ENCODE results near the gene HLA-DMA. TPM values are rescaled to one million over a fixed set of nuclear protein-coding genes. Genes with fewer than 3 reads are reported as not detected.

The HLA-DMA gene
- total RNA-seq, 2 donors from 2014 or later: 9.2 to 15.4 TPM

- H3K27ac ChIP-seq: no peak overlapping the region
- no peak for DNase-seq (ENCODE audit: low spot score)
- H3K4me1 ChIP-seq: no peaks in the 10 kb centered on the region
- H3K27me3 ChIP-seq: no peaks in the 10 kb centered on the region
- H3K36me3 ChIP-seq: no peaks in the 10 kb centered on the region
- no peak for TF ChIP-seq CTCF (IDR thresholded peaks at IDR 0.05)
- no peaks in the 10 kb centered on the region for H3K9me3 ChIP-seq
- no peak overlapping the region for H3K4me3 ChIP-seq
Measured at GRCh38 chr6:32922083-32922482, 30.8 kb downstream of the HLA-DMA start.

- H3K27me3 ChIP-seq: no peaks in the 10 kb centered on the region
- DNase-seq (ENCODE audit: low spot score): no peak
- H3K27ac ChIP-seq: no peak overlapping the region
- H3K9me3 ChIP-seq: no peaks in the 10 kb centered on the region
- H3K4me1 ChIP-seq: no peaks in the 10 kb centered on the region
- no peak for TF ChIP-seq CTCF (IDR thresholded peaks at IDR 0.05)
- H3K36me3 ChIP-seq: no peaks in the 10 kb centered on the region
- no peak overlapping the region for H3K4me3 ChIP-seq
Measured at GRCh38 chr6:32920715-32921114, 32.2 kb downstream of the HLA-DMA start.

GRCh38 chr6:32912951-32913350 lies 39.9 kb downstream of the HLA-DMA start:
- no peaks in the 10 kb centered on the region for H3K36me3 ChIP-seq
- H3K4me3 ChIP-seq: no peak overlapping the region
- no peaks in the 10 kb centered on the region for H3K4me1 ChIP-seq
- H3K27me3 ChIP-seq: no peaks in the 10 kb centered on the region
- no peaks in the 10 kb centered on the region for H3K9me3 ChIP-seq
- no peak for TF ChIP-seq CTCF (IDR thresholded peaks at IDR 0.05)
- H3K27ac ChIP-seq: no peak overlapping the region
- DNase-seq (ENCODE audit: low spot score): no peak

- no peak overlapping the region for H3K4me3 ChIP-seq
- no peaks in the 10 kb centered on the region for H3K4me1 ChIP-seq
- no peak for TF ChIP-seq CTCF (IDR thresholded peaks at IDR 0.05)
- H3K9me3 ChIP-seq: no peaks in the 10 kb centered on the region
- H3K27me3 ChIP-seq: no peaks in the 10 kb centered on the region
- no peaks in the 10 kb centered on the region for H3K36me3 ChIP-seq
- DNase-seq (ENCODE audit: low spot score): no peak
- H3K27ac ChIP-seq: no peak overlapping the region
Measured at GRCh38 chr6:32908897-32909296, 44.0 kb downstream of the HLA-DMA start.

GRCh38 chr6:32906539-32906938 lies 46.4 kb downstream of the HLA-DMA start:
- H3K27me3 ChIP-seq: no peaks in the 10 kb centered on the region
- H3K27ac ChIP-seq: no peak overlapping the region
- DNase-seq (ENCODE audit: low spot score): no peak
- no peaks in the 10 kb centered on the region for H3K4me1 ChIP-seq
- TF ChIP-seq CTCF (IDR thresholded peaks at IDR 0.05): no peak
- H3K9me3 ChIP-seq: no peaks in the 10 kb centered on the region
- H3K4me3 ChIP-seq: no peak overlapping the region
- no peaks in the 10 kb centered on the region for H3K36me3 ChIP-seq

GRCh38 chr6:32905078-32905477 lies 47.8 kb downstream of the HLA-DMA start:
- H3K27me3 ChIP-seq: no peaks in the 10 kb centered on the region
- no peaks in the 10 kb centered on the region for H3K4me1 ChIP-seq
- H3K27ac ChIP-seq: no peak overlapping the region
- no peaks in the 10 kb centered on the region for H3K9me3 ChIP-seq
- no peak for DNase-seq (ENCODE audit: low spot score)
- H3K36me3 ChIP-seq: no peaks in the 10 kb centered on the region
- no peak for TF ChIP-seq CTCF (IDR thresholded peaks at IDR 0.05)
- no peak overlapping the region for H3K4me3 ChIP-seq
